AG04449 (cell line): ENCODE results near the gene PAM16.

Experiments used
- CTCF ChIA-PET: fragments of 350-600 bp; formaldehyde crosslinking; extraction: SDS; loops from one replicate; lab custom pipeline; 2021; ENCODE audit warnings: antibody characterized with exemption; lab: Yijun Ruan, JAX
- POLR2A ChIA-PET: fragments of 400-600, 350-600 bp; formaldehyde crosslinking; extraction: SDS; loops from one replicate; lab custom pipeline; 2020; ENCODE audit warnings: antibody characterized with exemption, inconsistent platforms; lab: Yijun Ruan, JAX
- DNase-seq: peaks from one replicate; pipeline ENCODE4 v3.0.0-alpha.2; 2010; ENCODE audit warnings: low read depth, low spot score
- H3K4me3 ChIP-seq: 2 replicates; pipeline ENCODE4 v1.5.1; 2011; ENCODE audit warnings: low read depth, mild to moderate bottlenecking, control low read depth, low read length
- TF ChIP-seq, protein P1 (sequence below): IDR thresholded peaks from one replicate; pipeline ENCODE4 v1.5.1; 2011; ENCODE audit warnings: mild to moderate bottlenecking, moderate library complexity, low read length, control low read depth, inconsistent platforms; ENCODE audit not compliant: insufficient read depth; ENCODE audit errors: missing control alignments

Gene PAM16

GRCh38 chr16:4369007-4369733 is 18.0 kb upstream of the PAM16 start:
- CTCF ChIA-PET = interaction anchor here (0.7 to 8.8 kb wide), 6 partner anchors 9 to 41 kb away, joined by 3 to 174 read pairs (median 4); no protein-coding TSS in a partner anchor
- POLR2A ChIA-PET = interaction anchor here (0.6 to 2.0 kb wide), 2 partner anchors 17 to 76 kb away, joined by 4 to 8 read pairs; partner anchors contain the start of gene PAM16
- DNase-seq = no peak

GRCh38 chr16:4367393-4367856 is 16.3 kb upstream of the PAM16 start:
- POLR2A ChIA-PET = no interaction called here
- no peak for DNase-seq
- CTCF ChIA-PET = interaction anchor here (5.1 to 8.8 kb wide), 2 partner anchors 8 to 36 kb away, joined by 81 to 174 read pairs; no protein-coding TSS in a partner anchor
- TF ChIP-seq, protein P1, sequence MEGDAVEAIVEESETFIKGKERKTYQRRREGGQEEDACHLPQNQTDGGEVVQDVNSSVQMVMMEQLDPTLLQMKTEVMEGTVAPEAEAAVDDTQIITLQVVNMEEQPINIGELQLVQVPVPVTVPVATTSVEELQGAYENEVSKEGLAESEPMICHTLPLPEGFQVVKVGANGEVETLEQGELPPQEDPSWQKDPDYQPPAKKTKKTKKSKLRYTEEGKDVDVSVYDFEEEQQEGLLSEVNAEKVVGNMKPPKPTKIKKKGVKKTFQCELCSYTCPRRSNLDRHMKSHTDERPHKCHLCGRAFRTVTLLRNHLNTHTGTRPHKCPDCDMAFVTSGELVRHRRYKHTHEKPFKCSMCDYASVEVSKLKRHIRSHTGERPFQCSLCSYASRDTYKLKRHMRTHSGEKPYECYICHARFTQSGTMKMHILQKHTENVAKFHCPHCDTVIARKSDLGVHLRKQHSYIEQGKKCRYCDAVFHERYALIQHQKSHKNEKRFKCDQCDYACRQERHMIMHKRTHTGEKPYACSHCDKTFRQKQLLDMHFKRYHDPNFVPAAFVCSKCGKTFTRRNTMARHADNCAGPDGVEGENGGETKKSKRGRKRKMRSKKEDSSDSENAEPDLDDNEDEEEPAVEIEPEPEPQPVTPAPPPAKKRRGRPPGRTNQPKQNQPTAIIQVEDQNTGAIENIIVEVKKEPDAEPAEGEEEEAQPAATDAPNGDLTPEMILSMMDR = no peak
- no peak overlapping the region for H3K4me3 ChIP-seq

More at GRCh38 chr16:4369007-4369733, 18.0 kb upstream of the PAM16 start:
- TF ChIP-seq, protein P1 = no peak
- no peak overlapping the region for H3K4me3 ChIP-seq

DNA sequence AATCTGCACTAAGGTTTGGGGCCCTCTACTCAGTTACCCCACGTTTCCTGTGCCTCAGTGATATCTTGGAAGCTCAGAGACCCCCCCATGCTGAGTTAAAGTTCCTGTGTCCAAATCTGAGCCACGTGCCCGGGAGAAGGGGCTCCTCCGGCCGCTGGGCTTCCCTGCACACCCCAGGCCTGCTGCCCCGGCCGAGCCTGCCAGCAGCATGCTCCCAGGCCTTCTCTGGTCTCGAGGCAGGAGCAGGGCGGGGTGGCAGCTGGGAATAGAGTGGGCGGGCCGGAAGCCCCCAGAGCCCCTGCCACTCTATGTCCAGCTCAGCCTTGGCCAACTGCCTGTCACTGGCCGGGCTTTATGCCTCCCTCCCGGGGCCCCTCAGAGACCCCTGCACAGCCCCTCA is 14.9 kb upstream of the PAM16 start:
- no peak for DNase-seq
- POLR2A ChIA-PET = no interaction called here
- no peak overlapping the region for H3K4me3 ChIP-seq
- CTCF ChIA-PET = interaction anchor here (8.8 kb wide), 1 partner anchor 37 kb away, joined by 174 read pairs; no protein-coding TSS in a partner anchor
- TF ChIP-seq, protein P1 = no peak

DNA sequence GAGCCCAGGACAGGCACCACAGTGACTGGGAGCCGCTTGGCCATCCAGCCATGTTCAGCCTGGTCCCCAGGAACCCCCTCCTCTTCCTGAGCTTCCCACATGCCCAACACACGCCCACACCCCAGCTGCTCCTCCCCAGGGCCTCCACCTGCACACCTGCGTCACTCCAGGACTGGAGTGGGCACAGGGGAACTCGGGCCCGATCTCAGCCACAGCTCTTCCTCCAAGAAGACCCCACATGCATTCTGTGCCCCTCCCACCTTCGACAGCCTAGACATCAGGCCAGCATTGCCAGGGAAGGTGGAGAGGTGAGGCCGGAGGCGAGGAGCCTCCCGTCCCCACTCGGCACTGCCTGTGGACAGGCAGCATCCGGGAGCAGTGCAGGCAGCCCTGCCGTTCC is 14.5 kb upstream of the PAM16 start:
- H3K4me3 ChIP-seq = no peak overlapping the region
- ChIA-PET POLR2A (no interaction called here), CTCF (interaction anchor here (0.9 to 8.8 kb wide), 2 partner anchors 16 to 38 kb away, joined by 3 to 174 read pairs; no protein-coding TSS in a partner anchor)
- TF ChIP-seq, protein P1 = no peak
- DNase-seq = no peak

DNA sequence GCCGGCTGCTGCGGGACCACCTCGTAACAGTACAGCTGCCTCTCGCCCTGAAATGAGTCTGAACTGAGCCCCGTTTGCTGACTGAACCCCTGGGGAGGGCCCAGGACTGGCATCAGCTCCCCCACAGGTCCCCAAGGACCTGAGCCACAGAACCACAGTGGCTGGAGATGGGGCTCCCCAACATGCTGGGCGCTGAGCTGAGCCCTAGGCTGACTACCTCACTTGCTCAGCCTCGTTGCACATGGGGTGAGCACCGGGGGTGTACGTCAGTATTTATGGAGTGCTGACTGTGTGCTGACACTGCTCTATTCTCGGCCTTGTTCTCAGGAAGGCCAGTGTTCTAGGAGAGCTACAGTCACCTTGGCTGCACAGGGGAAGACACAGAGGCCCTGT is 13.9 kb upstream of the PAM16 start:
- no peak overlapping the region for H3K4me3 ChIP-seq
- ChIA-PET POLR2A (no interaction called here), CTCF (interaction anchor here (0.8 to 8.8 kb wide), 3 partner anchors 10 to 38 kb away, joined by 3 to 174 read pairs (median 3); no protein-coding TSS in a partner anchor)
- TF ChIP-seq, protein P1 = no peak
- DNase-seq = no peak
